ENCODE results near the gene MCM10. TPM values are rescaled to one million over a fixed set of nuclear protein-coding genes. Genes with fewer than 3 reads are reported as not detected.

The MCM10 gene
- total RNA-seq, 1 experiment from 2014 or later = 43.1 TPM

- CTCF ChIA-PET = interaction anchor here (1.2 kb wide), 1 partner anchor 13 kb away, joined by 4 read pairs; no protein-coding TSS in a partner anchor
- POLR2A ChIA-PET = no interaction called here
- Histone ChIP-seq H4K20me1 (ENCODE audit: insufficient read depth) (no peaks in the 10 kb centered on the region), H3K9me3 (ENCODE audit: control insufficient read depth in 1 of 2, insufficient read depth in 1 of 2, low read depth in 1 of 2, low read length in 2 of 2) (no peaks in the 10 kb centered on the region), H3K4me2 (ENCODE audit: low read length) (no peak overlapping the region), H2AFZ (ENCODE audit: low read depth, low read length, poor library complexity, severe bottlenecking) (no peak overlapping the region), H3K4me1 (ENCODE audit: control insufficient read depth in 1 of 2, insufficient read depth in 2 of 2, low read length in 2 of 2) (no peaks in the 10 kb centered on the region), H3K9ac (ENCODE audit: low read length) (no peak overlapping the region), H3K4me3 (replicated peaks in 1 of 2; ENCODE audit: low read depth in 1 of 2, low read length in 2 of 2) (no peak overlapping the region), H3K79me2 (ENCODE audit: insufficient read depth, low read length) (no peaks in the 10 kb centered on the region), H3K27me3 (ENCODE audit: insufficient read depth, low read length) (no peaks in the 10 kb centered on the region), H3K9me2 (ENCODE audit: insufficient read depth) (no peaks in the 10 kb centered on the region), H3K27ac (ENCODE audit: low read depth, low read length) (no peak overlapping the region), H3K36me3 (ENCODE audit: control insufficient read depth in 1 of 2, insufficient read depth in 2 of 2, low read length in 2 of 2) (peaks cover 45 to 58% of the 10 kb centered on the region in 2 experiments)
- ATAC-seq (no peak), DNase-seq (ENCODE audit: low read depth, low spot score) (no peak)
- no TSS peak for BruUV-seq (replicated peaks)
- intact Hi-C loops (cut with micrococcal nuclease) = no loop called here
- TF ChIP-seq EZH2phosphoT487 (IDR thresholded peaks at IDR 0.05; ENCODE audit: borderline replicate concordance) = no peak
- no peak for TF ChIP-seq EZH2 (IDR thresholded peaks at IDR 0.05)
- TF ChIP-seq CTCF (IDR thresholded peaks at IDR 0.05 in 2 of 3, conservative IDR thresholded peaks at IDR 0.05 in 1 of 3; ENCODE audit: borderline replicate concordance in 1 of 3, insufficient read depth in 1 of 3, low read depth in 2 of 3, low read length in 2 of 3) = no peak
- no peak for TF ChIP-seq CEBPB (IDR thresholded peaks at IDR 0.05; ENCODE audit: low read depth)
- TF ChIP-seq POLR2A (IDR thresholded peaks at IDR 0.05; ENCODE audit: borderline replicate concordance, extremely low read depth, insufficient read depth, insufficient read length) = no peak
- TF ChIP-seq CBX3 (IDR thresholded peaks at IDR 0.05; ENCODE audit: low read depth) = no peak
- TF ChIP-seq ZNF274 (IDR thresholded peaks at IDR 0.05; ENCODE audit: low read depth, low read length) = no peak
- no peak for TF ChIP-seq REST (IDR thresholded peaks at IDR 0.05; ENCODE audit: low read depth)
- no peak for TF ChIP-seq ATF3 (IDR thresholded peaks at IDR 0.05)
- no peak for TF ChIP-seq SIN3A (IDR thresholded peaks at IDR 0.05; ENCODE audit: low read depth)
- TF ChIP-seq ZBTB33 (IDR thresholded peaks at IDR 0.05; ENCODE audit: extremely low read depth, insufficient replicate concordance, low read length) = no peak
- TF ChIP-seq YY1 (IDR thresholded peaks at IDR 0.05; ENCODE audit: extremely low read depth, insufficient replicate concordance, low read depth, low read length) = no peak
- no peak for TF ChIP-seq ZFX (IDR thresholded peaks at IDR 0.05)
- no peak for TF ChIP-seq TCF7L2 (IDR thresholded peaks at IDR 0.05; ENCODE audit: borderline replicate concordance, extremely low read depth, insufficient read depth, insufficient read length)
- no peak for TF ChIP-seq JUND (IDR thresholded peaks at IDR 0.05)
- no peak for TF ChIP-seq EGR1 (IDR thresholded peaks at IDR 0.05; ENCODE audit: low read depth)
- TF ChIP-seq FOSL1 (IDR thresholded peaks at IDR 0.05; ENCODE audit: low read depth) = no peak
- TF ChIP-seq SRF (IDR thresholded peaks at IDR 0.05; ENCODE audit: low read depth) = no peak
- RAD21 ChIA-PET (ENCODE audit: low non-redundant PET in 1 of 2, low total read pairs in 2 of 2, uncharacterized antibody in 2 of 2, unreplicated experiment in 2 of 2) = no interaction called here
Observed at GRCh38 chr10:13193637-13194036, 32.3 kb downstream of the MCM10 start.

Measured in HCT116 (cell line).